HG03354 (cell line): ENCODE data around the gene RHPN2.

Experiments
- ATAC-seq: cut with Tn5 transposase; IDR thresholded peaks from one replicate; pipeline ENCODE4 v1.9.1; 2021; ENCODE audit warnings: mild to moderate bottlenecking; ENCODE audit not compliant: unreplicated experiment, poor library complexity, severe bottlenecking

RHPN2 gene

DNA sequence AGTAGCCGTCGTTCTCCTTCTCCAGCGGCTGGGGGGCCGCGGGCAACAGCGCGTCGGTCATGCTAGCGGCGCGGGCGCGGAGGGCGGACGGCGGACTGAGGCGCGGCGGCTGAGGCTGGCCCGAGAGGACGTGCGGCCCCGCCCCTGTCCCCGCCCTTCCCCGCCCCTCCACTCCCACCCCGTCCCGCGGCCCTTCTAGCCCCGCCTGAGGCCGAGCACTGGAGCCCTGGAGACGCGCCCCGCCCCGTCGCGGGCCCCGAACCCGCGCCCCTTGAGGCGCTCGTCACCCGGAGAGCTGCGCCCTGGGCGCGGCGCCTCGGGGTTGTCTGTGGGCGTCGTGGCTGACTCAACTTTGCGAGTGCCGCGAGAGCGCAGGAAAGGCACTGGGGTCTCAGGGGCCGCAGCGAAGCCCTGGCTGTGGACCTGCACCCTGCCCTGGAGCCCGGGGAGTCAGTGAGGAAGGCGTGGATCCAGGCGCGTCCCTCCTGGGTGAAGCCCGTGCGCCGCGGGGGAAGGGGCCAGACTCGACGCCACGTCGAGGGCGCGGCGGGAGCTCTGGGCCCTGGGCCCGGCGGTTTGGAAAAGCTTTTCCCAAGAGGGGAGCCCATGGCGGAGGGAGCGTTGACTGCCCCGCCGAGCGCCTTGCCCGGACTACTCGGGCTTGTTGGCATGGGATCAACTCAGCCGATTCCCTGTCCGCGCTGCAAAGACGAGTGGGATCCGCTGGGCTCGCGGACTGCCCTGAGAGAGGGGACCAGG, at the start of gene RHPN2:
Gene RHPN2 (minus strand): TSS at position 97 of the 759 bp plus-strand sequence. CDS start 36 bp downstream, at position 61.
- peak; percentile 83 for ATAC-seq

DNA sequence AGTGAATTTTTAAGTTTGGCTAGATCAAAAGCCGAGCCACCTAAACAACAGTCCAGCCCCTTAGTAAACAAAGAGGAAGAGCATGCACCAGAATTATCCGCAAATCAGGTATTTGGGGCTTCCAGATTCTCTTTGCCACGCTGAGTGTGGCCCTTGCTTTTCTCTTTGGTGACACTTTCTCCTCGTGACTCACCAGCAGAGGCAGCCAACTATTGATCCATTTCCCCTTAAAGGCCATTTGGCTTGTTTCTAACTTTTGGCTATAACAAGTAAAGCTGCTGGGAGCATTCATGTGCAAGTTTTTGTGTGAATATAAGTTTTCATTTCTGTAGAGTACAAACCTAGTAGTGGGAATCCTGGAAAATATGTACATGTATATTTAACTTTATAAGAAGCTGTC, 49.6 kb upstream of the RHPN2 start:
- ATAC-seq = no peak

DNA sequence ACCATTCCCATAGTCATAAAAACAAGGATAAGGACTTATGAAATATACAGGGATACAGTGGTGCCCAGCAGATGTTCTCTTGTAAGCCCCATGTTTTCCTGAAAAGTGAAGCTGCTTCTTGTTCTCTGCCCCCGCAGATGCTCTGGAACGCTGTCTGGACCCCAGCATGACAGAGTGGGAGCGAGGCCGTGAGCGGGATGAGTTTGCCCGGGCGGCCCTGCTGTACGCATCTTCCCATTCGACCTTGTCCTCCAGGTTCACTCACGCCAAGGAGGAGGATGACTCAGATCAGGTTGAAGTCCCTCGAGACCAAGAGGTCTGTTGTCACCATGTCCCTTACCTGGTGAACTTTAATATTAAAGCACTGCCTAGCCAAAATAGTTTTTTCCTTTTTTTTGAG, 46.9 kb upstream of the RHPN2 start:
- no peak for ATAC-seq

DNA sequence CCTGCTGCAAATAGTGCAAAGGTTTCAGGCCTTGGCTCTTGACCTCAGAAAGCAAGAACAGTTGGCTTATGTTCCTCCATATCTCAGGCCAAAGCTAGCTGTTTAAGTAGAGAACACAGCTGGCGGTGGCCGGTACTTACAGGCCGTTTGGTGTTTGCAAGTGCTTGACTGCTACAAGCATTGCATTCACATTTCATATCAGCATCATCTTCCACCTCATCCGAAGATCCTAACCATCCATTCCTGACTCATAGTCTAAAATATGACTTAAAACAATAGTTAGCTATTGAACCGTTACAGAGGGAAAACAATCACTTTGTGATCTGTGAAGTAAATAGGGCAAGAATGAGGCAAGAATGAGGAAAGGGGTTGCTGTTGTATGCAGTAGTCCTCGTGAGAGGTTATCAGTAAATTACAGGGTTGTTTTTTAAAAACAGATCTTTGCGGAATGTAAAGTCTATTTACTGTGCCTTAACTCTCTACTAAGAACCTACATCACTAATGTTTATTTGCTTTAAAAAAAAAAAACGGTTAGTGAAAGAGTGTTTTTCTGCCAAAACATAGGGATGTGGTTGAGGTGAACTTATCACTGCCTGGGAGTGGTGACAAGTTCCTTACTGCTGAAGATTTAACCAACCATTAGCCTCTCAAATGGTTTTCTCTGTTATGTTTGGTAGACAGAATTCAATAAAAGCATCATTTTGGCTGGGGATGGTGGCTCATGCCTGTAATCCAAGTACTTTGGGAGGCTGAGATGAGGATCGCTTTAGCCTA, 45.6 kb upstream of the RHPN2 start:
- no peak for ATAC-seq

- ATAC-seq = no peak
These were observed 43.5 kb upstream of the RHPN2 start for GRCh38 chr19:33108161-33108560.

GRCh38 chr19:33102893-33103292, 38.2 kb upstream of the RHPN2 start:
- ATAC-seq = no peak

- no peak for ATAC-seq
These were observed 36.4 kb upstream of the RHPN2 start for GRCh38 chr19:33100894-33101644.

DNA sequence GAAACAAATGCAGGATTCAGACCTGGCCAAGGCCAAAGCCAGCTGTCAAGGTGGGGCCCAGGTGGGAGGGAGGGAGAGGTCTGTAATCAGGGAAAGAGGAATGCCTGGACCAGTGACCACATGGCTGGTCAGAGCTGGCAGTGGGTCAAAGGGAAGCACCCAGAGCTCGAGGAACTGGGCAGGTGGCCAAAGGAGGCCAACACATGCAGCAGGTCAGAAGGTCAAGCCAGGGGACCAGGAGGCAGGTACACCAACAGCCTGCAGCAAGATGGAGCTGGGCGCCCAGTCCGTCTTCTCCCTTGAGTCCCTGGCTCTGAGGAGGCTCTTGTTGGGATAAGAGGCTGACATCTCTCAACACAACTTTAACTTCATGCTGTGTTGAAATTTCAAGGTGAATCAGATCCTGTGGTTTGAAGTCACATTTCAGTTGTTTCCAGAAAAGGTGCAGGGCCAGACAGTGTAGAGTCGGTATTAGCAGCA, 33.4 kb upstream of the RHPN2 start:
- ATAC-seq = no peak

GRCh38 chr19:33096005-33096404, 31.3 kb upstream of the RHPN2 start:
- no peak for ATAC-seq

- ATAC-seq = no peak
These were observed 29.9 kb upstream of the RHPN2 start for GRCh38 chr19:33094436-33095067.

DNA sequence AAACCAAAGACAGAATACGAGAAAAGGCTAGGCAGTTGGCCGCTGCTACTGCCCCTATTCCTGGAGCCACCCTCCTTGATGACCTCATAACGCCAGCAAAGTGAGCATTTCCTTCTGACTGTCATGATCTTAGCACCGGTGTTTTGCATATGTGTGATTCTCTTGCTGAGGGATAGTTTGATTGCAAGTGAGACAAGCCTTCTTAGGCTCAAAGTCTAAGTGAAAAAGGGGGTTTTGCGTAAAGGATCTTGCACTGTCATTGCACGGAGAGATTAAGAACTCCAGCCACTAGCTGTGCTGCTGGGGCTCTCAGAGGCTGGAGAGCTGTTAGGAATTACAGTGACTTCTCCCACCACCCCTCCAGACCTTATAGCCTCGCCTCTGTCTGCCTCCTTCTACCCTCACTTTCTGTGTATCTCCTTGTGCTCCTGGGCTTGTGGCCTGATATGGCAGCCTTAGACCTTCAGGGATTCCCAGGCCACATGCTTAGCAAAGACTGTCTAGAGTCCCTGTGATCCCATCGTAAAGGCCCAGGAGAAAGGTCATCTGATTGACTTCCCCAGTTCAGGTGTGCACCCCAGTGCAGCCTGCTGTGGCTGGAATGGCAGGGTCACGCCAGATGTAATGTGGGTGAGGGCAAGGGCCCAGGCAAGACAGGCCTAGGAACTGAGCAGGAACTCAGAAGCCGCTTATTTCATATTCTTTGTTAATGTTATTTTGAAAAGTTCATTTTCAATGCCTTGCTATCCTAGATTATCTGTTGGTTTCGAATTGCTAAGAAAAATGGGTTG, 28.9 kb upstream of the RHPN2 start:
- ATAC-seq = no peak

GRCh38 chr19:33090179-33090578, 25.5 kb upstream of the RHPN2 start:
- ATAC-seq = no peak

DNA sequence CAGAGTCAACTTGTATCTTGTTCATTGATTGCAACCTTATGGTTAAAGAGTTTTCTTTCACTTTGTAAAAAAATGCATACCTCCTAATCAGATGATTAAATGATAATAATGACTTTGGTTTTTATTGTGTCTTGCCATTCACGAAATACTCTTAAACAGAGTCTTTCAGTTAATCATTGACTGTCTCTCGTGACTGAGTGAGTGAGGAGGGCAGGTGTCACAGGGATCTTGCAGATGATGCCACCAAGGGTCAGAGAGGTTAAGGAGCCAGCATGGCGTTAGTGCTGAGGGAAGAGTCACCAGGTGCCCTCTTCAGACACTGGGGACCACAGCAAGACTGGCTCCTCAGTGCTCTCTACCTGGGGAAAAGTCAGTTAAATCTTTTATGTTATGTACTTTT, 24.3 kb upstream of the RHPN2 start:
- ATAC-seq = no peak

GRCh38 chr19:33086955-33087354, 22.3 kb upstream of the RHPN2 start:
- ATAC-seq = no peak

DNA sequence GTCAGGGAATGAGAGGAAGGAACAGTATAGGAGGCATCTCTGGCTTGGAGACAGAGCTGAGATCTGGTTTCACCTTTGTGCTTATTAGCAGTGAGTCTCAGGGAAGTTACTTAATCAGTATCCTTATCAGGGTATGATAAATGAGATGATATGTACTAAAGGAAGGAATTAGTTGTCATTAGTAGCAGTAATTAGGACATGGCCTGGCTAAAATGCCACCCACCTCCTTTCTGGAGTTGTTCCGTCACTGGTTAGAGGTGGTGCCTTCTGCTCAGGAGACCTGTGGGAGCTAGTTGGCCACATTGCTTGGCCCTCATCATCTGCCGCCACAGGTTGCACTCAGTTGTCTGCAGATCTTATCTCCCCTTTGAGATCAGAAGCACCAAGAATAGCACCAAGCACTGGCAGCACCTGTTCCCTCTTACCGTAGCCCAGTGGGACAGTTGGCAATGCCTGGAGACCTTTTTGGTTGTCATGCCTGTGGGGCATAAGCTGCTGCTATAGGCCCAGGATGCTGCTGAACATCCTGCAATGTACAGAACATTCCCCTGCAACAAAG, 21.0 kb upstream of the RHPN2 start:
- no peak for ATAC-seq

DNA sequence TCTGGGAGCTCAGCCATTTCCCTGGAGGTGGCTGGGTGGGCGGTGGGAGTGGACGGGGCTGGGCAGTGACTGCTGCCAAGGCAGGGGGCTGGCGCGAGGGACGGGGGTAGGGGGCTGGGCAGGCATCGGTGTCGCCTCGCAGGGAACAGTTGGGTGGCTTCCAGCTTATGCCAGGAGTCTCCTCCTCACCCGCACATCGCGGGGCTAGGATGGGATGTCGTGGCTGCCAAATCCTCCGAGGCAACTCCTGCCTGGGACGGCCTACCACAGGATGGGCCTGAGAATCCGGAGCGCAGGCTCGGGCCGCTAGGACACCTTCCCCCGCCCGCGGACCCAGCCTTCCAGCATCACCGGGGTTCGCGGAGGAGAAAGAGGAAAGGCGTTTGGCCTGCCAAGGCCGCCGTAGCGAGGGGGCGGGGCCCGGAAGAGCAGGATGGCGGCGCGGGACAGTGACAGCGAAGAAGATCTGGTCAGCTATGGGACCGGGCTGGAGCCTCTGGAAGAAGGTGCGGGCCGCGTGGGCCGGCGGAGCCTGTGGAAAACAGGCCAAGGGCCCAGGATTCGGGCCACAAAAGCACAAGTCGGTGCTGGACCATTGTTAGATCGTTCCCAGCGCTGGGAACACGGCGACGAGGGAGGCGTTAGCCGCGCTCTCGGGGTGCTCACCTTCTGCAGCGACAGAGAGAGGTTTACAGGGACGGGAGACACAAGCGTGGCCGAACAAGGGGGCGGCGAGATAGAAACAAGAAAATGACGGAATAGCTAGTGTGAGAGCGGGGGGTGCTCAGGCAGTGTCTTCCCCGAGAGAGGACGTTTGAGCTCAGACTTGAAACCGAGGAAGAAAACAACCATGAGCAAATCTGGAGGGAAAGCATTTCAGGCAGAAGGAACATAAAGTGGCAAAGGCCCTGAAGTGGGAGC, 16.3 kb upstream of the RHPN2 start, which contains the start of gene GPATCH1:
Gene GPATCH1 (plus strand): TSS at position 421 of the 921 bp plus-strand sequence. CDS start 13 bp downstream, at position 434.
- peak; percentile 90 for ATAC-seq

DNA sequence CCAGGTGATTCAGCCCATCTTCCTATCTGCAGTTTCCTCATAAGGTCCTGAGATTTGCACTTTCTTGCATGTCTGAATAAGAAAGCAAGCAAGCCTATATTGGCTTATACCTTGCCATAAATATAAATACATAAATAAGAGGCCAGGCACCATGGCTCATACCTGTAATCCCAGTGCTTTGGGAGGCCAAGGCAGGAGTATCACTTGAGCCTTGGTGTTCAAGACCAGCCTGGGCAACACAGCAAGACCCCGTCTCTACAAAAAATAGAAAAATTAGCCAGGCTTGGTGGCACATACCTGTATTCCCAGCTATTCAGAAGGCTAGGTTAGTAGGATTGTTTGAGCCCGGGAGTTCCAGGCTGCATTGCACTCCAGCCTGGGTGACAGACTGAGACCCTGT, 10.8 kb upstream of the RHPN2 start:
- no peak for ATAC-seq

DNA sequence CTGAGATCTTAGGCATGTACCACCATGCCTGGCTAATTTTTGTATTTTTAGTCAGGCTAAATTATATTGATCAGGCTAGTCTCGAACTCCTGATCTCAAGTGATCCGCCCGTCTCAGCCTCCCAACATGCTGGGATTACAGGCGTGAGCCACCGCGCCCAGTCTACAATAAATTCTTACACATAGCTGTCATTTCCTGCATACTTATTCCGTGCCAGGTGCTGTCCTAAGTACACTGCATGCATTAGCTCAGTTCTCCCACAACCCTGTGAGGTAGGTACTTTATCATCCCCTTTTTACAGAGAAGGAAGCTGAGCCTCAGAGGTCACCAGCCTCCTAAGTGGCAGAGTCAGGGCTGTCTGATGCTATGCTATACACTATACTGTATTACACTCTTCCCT, 7.2 kb upstream of the RHPN2 start:
- ATAC-seq = no peak
